Fibroblast of skin of right biceps (primary cell): Measurements from ENCODE around the gene OR8A1.
"Not testable (repeated sequence)": the region's sequence is repeated elsewhere in the genome, so short reads cannot be mapped to it uniquely, and the experiment has no call there.

Experiments used
- DNase-seq: peaks from one replicate; pipeline ENCODE4 v3.0.0-alpha.2; 2013

Gene OR8A1

DNA sequence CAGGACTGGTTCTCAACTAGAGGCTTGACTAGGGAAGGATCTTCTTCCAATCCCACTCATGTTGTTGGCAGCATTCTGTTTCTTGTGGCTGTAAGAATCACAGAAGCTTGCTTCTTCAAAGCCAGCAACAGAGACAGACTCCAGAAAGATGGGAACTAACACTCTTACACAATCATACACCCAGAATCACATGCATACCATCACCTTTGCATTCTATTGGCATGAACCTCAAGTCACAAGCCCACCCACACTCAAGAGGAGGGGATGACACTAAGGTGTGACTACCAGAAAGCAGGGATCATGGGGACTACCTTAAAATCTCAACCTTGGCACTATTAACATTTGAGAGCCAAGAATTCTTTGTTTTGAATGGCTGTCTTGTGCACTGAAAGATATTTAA is 27.8 kb downstream of the OR8A1 start:
- no peak for DNase-seq

DNA sequence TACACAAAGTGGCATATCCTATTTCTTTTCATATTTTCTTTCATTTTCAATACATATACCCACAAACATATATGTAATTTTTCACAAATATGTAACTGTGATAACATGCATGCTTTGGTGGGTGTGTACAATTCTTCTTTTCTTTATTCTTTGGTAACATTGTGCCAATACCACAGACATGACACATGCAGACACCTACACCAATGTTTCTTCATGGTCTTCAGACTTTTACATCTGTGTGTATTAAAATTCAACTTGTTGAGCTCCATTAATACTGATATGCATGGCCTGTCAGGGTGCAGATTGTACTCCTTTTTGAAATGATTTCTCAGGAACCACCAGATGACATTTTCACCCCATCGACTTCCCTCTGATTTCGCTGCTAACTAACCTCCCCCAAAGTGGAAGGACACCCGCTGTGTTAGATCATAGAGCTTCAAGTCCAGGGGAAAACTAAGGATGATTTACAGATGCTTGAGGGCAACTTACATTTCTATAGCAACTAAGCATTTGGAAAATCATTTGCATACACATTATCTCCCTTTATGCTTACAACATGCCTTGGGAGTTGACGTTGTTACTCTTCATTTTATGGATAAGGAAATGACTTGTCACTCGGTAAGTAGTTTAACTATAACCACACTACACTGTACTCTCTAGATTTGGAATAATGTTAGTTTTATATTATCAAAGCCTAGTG is 31.0 kb downstream of the OR8A1 start:
- DNase-seq: no peak

DNA sequence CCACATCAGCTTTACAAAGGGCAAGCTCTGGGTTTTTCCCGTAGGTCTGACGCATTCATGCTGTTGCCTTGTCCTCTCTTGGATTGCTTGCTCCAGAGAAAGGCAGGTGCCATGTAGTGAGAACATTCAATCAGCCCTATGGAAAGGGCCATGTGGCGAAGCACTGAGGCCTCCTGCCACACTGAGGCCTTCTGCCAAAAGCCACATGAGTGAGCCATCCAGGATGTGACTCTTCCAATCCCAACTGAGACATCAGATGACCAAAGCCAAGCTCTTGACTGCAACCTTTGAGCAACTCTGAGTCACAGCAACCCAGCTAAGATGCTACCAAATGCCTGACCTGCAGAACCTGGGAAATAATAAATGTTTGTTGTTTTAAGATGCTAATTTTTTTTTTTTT is 32.4 kb downstream of the OR8A1 start:
- peak; percentile 38 for DNase-seq

DNA sequence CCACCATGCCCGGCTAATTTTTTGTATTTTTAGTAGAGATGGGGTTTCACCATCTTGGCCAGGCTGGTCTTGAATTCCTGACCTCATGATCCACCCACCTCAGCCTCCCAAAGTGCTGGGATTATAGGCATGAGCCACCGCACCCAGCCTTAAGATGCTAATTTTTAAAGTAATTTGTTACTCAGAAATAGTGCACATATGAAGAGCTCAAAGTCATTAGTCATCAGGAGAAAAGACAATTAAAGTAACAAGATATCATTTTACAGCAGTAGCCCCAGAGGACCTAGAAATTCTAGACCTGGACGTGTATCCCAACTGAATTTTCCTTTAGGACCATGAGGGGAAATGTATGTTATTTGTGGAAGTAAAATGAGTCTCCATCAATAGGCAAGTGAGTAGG is 32.9 kb downstream of the OR8A1 start:
- not testable (repeated sequence) for DNase-seq

DNA sequence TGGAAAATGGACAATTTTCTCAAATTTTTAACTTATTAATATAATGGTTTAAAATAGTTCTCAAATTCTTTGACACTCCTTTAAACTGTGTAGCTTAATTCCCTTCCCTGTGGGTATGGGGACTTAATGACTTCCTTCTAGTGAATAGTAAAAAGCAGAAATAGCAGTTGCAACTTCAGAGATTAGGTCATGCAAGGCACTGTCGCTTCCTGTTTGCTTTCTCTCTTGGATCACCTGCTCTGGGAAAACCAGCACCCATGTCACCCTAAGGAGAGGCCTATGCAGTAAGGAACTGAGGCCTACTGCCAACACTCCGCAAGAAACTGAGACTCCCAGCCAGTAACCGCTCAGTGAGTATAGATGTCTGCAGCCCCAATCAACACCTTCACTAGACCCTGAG is 35.9 kb downstream of the OR8A1 start:
- no peak for DNase-seq

DNA sequence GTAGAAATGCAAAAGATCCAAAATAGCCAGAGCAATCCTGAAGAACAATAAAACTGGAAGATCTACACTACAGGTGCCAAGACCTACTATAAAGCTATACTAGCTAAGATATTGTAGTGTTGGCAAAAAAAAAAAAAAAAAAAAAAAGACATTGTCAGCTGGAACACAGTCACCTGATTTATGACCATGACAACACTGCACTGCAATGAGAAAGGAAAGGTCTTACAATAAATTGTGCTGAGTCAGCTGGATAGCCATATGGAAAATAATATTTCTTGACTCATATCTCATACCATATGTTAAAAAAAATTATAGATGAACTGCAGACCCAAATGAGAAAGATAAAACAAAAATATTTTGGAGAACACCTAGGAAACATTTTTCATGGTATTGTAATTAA is 38.4 kb downstream of the OR8A1 start:
- peak; percentile 17 for DNase-seq

DNA sequence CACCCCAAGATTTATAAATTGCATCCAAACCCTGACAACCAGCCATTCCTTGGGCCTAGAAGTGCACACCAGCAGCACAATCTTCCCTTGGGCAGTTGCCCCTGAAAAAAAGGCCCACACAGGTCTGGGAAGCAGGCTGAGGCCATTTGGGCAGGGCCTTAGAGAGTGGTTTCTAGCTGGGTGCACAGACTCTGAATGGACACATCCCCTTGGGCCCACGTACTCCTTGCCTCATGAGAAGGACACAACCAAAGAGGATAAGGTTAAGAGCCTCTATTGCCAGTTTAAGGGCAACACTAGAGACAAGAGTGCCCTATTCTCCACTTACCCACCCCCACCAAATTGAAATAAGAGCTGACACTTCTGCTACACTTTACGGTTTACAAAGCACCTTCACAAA is 40.5 kb downstream of the OR8A1 start:
- DNase-seq: no peak

DNA sequence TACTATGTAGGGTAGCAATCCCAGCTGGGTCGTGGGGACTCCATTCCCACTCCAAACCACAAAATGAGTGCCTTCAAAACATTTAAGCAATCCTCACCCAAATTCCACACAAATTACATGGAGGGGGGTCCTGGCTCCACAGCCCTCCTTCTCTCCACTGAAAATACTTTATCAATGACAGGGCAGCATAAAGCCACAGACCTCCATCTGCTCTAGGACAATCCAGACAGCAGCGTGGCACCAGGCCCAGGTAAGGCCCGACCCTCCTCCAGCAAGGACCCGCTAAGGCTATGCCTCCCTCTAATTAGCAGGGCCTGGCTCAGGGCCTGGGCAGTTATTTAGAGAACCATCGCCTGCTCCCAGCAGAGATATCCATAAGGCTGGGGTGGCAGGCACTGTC is 41.3 kb downstream of the OR8A1 start, which contains the start of gene PANX3:
Gene PANX3, plus strand, starts transcription at position 365 of the 400 bp plus-strand sequence. CDS start 129 bp downstream, outside the sequence.
- peak; percentile 54 for DNase-seq

DNA sequence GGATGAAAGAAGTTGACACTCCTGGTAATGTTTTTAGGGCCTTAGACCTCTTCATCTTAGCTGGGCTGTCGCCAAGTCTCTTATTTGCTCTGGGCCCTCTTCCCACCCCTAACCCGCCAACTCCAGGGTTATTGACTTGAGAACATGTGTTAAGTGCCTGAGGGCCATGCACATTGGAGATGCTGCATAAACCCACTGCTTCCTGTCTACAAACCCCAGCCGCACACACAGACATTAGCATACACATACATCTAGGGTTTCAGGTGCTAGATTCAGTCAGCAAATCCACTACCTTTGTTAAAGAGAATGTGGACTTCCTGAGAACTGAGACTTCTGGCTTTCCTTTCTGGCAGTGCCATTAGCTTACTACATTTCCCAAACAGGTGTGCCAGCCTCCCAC is 42.2 kb downstream of the OR8A1 start:
- DNase-seq: no peak

DNA sequence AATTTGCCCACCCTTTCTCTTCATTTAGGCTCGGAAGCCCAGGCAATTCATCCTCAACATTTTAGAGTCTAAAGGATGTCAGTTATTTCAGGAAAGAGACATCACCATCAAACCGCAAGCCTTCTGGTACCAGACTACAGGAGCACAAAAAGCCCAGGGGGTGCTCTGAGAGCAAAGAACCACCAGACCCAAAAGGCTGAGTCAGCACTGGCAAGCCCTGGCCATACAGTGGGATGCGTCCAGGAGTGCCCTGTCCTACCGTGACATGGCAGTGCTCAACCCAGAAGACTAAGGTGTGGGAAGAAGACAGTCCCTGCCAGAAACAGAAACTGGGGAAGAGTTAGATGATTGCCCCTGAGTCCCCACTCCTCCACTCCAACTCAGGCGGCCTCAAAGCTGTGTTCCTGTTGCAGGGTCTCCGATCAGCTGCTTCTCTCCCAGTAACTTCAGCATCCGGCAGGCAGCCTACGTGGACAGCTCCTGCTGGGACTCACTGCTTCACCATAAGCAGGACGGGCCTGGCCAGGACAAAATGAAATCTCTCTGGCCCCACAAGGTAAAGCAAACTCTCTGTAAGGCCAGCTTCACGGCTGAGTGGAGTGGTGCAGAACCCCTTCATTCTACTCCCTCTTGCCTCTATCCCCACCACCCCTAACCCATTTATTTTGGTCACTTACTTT is 42.9 kb downstream of the OR8A1 start:
- DNase-seq: no peak

DNA sequence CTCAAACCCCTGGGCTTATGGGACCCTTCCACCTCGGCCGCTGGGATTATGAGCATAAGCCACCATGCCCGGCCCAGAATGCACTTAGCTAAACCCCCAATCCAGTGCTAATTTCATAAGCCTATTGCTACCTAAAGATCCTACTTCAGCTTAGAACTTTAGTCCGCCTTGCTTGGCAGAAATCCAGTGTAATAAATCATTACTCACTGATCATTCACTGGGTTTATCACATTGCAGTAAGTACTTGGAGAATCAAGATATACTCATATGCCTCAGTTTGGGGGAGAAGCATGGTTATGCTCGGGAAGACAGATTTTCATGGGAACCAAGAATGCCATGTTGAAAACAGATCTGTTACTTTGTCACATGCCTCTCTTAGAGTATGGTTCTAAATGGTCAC is 49.1 kb downstream of the OR8A1 start:
- no peak for DNase-seq
